ENCODE results near the gene STARD10. TPM values are rescaled to one million over a fixed set of nuclear protein-coding genes. Genes with fewer than 3 reads are reported as not detected.

The STARD10 gene
- total and polyA plus RNA-seq, 9 of the 15 experiments (the other 6 are each of a cell fraction or from before 2014, with no cell fraction given) = 0.15 to 52.9 (median 32.3) TPM

DNA sequence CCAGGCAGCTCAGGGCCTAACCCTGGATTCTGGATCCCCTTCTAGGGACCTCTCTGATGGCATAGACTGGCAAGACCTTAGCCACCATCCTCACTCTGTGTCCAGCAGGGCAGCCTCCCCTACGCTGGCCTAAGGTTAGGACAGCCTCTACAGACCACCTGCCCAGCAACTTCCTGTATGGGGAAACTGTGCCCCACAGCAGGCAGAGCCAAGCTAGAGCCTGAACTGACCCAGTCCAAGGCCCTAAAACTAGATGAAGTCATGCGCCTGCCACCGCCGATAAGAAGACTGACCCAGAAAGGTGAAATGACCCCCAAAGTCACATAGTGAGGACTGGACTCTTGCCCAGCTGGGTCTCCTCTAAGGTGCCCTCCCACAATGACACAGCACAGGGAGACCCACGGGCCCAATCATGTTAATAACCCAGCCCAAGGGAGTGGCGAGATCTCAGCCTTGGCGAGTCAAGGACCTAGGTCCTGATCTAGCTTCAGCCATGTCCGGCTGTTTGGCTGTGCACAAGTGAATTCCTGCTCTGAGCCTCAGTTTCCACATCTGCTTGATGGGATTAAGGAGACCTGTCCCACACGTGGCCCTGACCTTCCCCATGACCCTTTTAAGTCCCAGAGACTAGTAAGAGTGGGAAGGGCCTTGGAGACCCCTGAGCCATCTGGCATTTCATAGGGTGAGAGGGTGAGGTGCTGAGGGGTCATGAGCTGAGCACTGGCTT, 17.6 kb downstream of the STARD10 start:
- peaks cover 71 to 86% of the 10 kb centered on the region in 2 experiments for H3K4me1 ChIP-seq (replicated peaks in 1 of 2; ENCODE audit: control insufficient read depth in 2 of 2, insufficient read depth in 2 of 2, low read length in 2 of 2)
- H3K27ac ChIP-seq (ENCODE audit: extremely low read depth, low read depth, low read length) = peak overlapping the region; percentile 94
- no TSS peak for BruUV-seq (replicated peaks)
- peaks cover 7% of the 10 kb centered on the region for H3K9me1 ChIP-seq (ENCODE audit: control insufficient read depth, insufficient read depth, low read length)
- peak overlapping the region; percentile 79 to 87 for H3K9ac ChIP-seq (ENCODE audit: insufficient read depth in 1 of 2, low read depth in 2 of 2, low read length in 2 of 2)
- peak overlapping the region; percentile 75 for H2AFZ ChIP-seq (ENCODE audit: low read depth, low read length)
- CTCF ChIA-PET (ENCODE audit: low intra/inter-chr PET ratio) = no interaction called here
- DNase-seq (ENCODE audit: extremely low read depth in 1 of 4, low spot score in 3 of 4) (peak; percentile 91 to 98 (median 95)), ATAC-seq (peak; percentile 89), FAIRE-seq (peak; percentile 100)
- H3K4me3 ChIP-seq = peak overlapping the region; percentile 4; the same call in 1 of the 2 replicates
- 0% methylated on average over 9 of the region's 9 CpGs for WGBS (ENCODE audit: insufficient coverage, low coverage, missing lambda C conversion rate)
- H3K79me2 ChIP-seq (ENCODE audit: control insufficient read depth, insufficient read depth, low read length) = peaks cover 11% of the 10 kb centered on the region; the same call in 2 of the 3 replicates
- POLR2A ChIA-PET = interaction anchor here (0.6 to 4.0 kb wide), 19 partner anchors 8 to 1231 kb away, joined by 3 to 36 read pairs (median 4); partner anchors contain the start of genes ARAP1 and STARD10
- H3K4me2 ChIP-seq (ENCODE audit: insufficient read depth, low read length) = peak overlapping the region; percentile 80
- no peaks in the 10 kb centered on the region for H3K27me3 ChIP-seq (ENCODE audit: control insufficient read depth in 2 of 2, insufficient read depth in 2 of 2, low read length in 2 of 2)
- peaks cover 6% of the 10 kb centered on the region; the same call in 2 of the 3 replicates for H3K36me3 ChIP-seq (ENCODE audit: control insufficient read depth, insufficient read depth, low read length)
- intact Hi-C loops (cut with micrococcal nuclease) (loop anchor here (1.0 to 5.0 kb wide), 2 partner anchors 17 to 34 kb away; no protein-coding TSS in a partner anchor), in situ Hi-C loops (cut with MboI) (no loop called here)
- no peaks in the 10 kb centered on the region for H3K9me3 ChIP-seq (replicated peaks; ENCODE audit: control insufficient read depth, insufficient read depth, low read depth, low read length)
- no peaks in the 10 kb centered on the region for H4K20me1 ChIP-seq (replicated peaks; ENCODE audit: control insufficient read depth, insufficient read depth, low read length)
- no peak for TF ChIP-seq PRMT5 (CRISPR knock-in tag; IDR thresholded peaks at IDR 0.05)
- no peak for TF ChIP-seq GABPA (tag; conservative IDR thresholded peaks at IDR 0.05; ENCODE audit: low read depth)
- TF ChIP-seq NONO (IDR thresholded peaks at IDR 0.05; ENCODE audit: low read depth in 2 of 2, low read length in 1 of 2) = no peak
- TF ChIP-seq ZNF780A (CRISPR knock-in tag; IDR thresholded peaks at IDR 0.05) = no peak
- TF ChIP-seq POLR3G (IDR thresholded peaks at IDR 0.05; ENCODE audit: extremely low read depth, insufficient read length, insufficient replicate concordance) = no peak
- TF ChIP-seq CEBPG (CRISPR knock-in tag; IDR thresholded peaks at IDR 0.05) = no peak
- no peak for TF ChIP-seq CEBPG (tag; conservative IDR thresholded peaks at IDR 0.05 in 1 of 2, IDR thresholded peaks at IDR 0.05 in 1 of 2)
- TF ChIP-seq, protein P1, sequence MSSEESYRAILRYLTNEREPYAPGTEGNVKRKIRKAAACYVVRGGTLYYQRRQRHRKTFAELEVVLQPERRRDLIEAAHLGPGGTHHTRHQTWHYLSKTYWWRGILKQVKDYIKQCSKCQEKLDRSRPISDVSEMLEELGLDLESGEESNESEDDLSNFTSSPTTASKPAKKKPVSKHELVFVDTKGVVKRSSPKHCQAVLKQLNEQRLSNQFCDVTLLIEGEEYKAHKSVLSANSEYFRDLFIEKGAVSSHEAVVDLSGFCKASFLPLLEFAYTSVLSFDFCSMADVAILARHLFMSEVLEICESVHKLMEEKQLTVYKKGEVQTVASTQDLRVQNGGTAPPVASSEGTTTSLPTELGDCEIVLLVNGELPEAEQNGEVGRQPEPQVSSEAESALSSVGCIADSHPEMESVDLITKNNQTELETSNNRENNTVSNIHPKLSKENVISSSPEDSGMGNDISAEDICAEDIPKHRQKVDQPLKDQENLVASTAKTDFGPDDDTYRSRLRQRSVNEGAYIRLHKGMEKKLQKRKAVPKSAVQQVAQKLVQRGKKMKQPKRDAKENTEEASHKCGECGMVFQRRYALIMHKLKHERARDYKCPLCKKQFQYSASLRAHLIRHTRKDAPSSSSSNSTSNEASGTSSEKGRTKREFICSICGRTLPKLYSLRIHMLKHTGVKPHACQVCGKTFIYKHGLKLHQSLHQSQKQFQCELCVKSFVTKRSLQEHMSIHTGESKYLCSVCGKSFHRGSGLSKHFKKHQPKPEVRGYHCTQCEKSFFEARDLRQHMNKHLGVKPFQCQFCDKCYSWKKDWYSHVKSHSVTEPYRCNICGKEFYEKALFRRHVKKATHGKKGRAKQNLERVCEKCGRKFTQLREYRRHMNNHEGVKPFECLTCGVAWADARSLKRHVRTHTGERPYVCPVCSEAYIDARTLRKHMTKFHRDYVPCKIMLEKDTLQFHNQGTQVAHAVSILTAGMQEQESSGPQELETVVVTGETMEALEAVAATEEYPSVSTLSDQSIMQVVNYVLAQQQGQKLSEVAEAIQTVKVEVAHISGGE (CRISPR knock-in tag; IDR thresholded peaks at IDR 0.05) = peak in 1 of 3 experiments; percentile 55; a peak in 1 of 6 replicates
- no peak for TF ChIP-seq PCBP1 (IDR thresholded peaks at IDR 0.05; ENCODE audit: low read depth, low read length, poor library complexity, severe bottlenecking)
- 0 out of 2 replicates have a peak, but pooled peaks have one; percentile 45 for TF ChIP-seq HSF4 (CRISPR knock-in tag; IDR thresholded peaks at IDR 0.05; ENCODE audit: borderline replicate concordance)
- TF ChIP-seq, protein P2, sequence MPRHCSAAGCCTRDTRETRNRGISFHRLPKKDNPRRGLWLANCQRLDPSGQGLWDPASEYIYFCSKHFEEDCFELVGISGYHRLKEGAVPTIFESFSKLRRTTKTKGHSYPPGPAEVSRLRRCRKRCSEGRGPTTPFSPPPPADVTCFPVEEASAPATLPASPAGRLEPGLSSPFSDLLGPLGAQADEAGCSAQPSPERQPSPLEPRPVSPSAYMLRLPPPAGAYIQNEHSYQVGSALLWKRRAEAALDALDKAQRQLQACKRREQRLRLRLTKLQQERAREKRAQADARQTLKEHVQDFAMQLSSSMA (CRISPR knock-in tag; IDR thresholded peaks at IDR 0.05) = no peak
- peak; percentile 79; the same call in 1 of the 2 replicates for TF ChIP-seq NFXL1 (CRISPR knock-in tag; IDR thresholded peaks at IDR 0.05)
- TF ChIP-seq ZNF184 (CRISPR knock-in tag; IDR thresholded peaks at IDR 0.05) = no peak
- no peak for TF ChIP-seq ZNF217 (CRISPR knock-in tag; IDR thresholded peaks at IDR 0.05)

Measured in K562 (cell line).